ENCODE measurements around the gene ARSB.
"Not testable (repeated sequence)": the region's sequence is repeated elsewhere in the genome, so short reads cannot be mapped to it uniquely, and the experiment has no call there.

ARSB gene

GRCh38 chr5:78855026-78855425 lies 130.1 kb downstream of the ARSB start:
- Histone ChIP-seq H3K27ac (no peak overlapping the region), H3K36me3 (no peaks in the 10 kb centered on the region), H3K4me3 (ENCODE audit: low read depth, low read length) (no peak overlapping the region), H3K9me3 (ENCODE audit: severe bottlenecking) (no peaks in the 10 kb centered on the region), H3K27me3 (ENCODE audit: insufficient read depth, low read depth, severe bottlenecking) (no peaks in the 10 kb centered on the region)
- no peak for TF ChIP-seq CTCF (IDR thresholded peaks at IDR 0.05; ENCODE audit: low read depth, low read length)
- no peak for DNase-seq

GRCh38 chr5:78851891-78852290 lies 133.2 kb downstream of the ARSB start:
- H3K9me3 ChIP-seq (ENCODE audit: severe bottlenecking); H3K36me3 ChIP-seq; H3K27ac ChIP-seq; H3K4me3 ChIP-seq (ENCODE audit: low read depth, low read length); H3K27me3 ChIP-seq (ENCODE audit: insufficient read depth, low read depth, severe bottlenecking); DNase-seq: not testable (repeated sequence)

- Histone ChIP-seq H3K27ac (no peak overlapping the region), H3K27me3 (ENCODE audit: insufficient read depth, low read depth, severe bottlenecking) (no peaks in the 10 kb centered on the region), H3K9me3 (ENCODE audit: severe bottlenecking) (no peaks in the 10 kb centered on the region), H3K36me3 (no peaks in the 10 kb centered on the region), H3K4me3 (ENCODE audit: low read depth, low read length) (no peak overlapping the region)
- DNase-seq, result no peak
- no peak for TF ChIP-seq CTCF (IDR thresholded peaks at IDR 0.05; ENCODE audit: low read depth, low read length)
These were observed 139.6 kb downstream of the ARSB start for GRCh38 chr5:78845470-78845869.

- no peak overlapping the region for H3K4me3 ChIP-seq (ENCODE audit: low read depth, low read length)
- H3K9me3 ChIP-seq (ENCODE audit: severe bottlenecking), result no peaks in the 10 kb centered on the region
- H3K27me3 ChIP-seq (ENCODE audit: insufficient read depth, low read depth, severe bottlenecking), result no peaks in the 10 kb centered on the region
- H3K27ac ChIP-seq, result no peak overlapping the region
- no peaks in the 10 kb centered on the region for H3K36me3 ChIP-seq
- no peak for TF ChIP-seq CTCF (IDR thresholded peaks at IDR 0.05; ENCODE audit: low read depth, low read length)
- DNase-seq, result no peak
These were observed 141.7 kb downstream of the ARSB start for GRCh38 chr5:78843436-78843835.

- Histone ChIP-seq H3K4me3 (ENCODE audit: low read depth, low read length) (no peak overlapping the region), H3K27me3 (ENCODE audit: insufficient read depth, low read depth, severe bottlenecking) (no peaks in the 10 kb centered on the region), H3K36me3 (no peaks in the 10 kb centered on the region), H3K9me3 (ENCODE audit: severe bottlenecking) (no peaks in the 10 kb centered on the region), H3K27ac (no peak overlapping the region)
- no peak for TF ChIP-seq CTCF (IDR thresholded peaks at IDR 0.05; ENCODE audit: low read depth, low read length)
- no peak for DNase-seq
These were observed 143.3 kb downstream of the ARSB start for GRCh38 chr5:78841767-78842166.

GRCh38 chr5:78838753-78839152 lies 146.4 kb downstream of the ARSB start:
- Histone ChIP-seq H3K27ac (no peak overlapping the region), H3K27me3 (ENCODE audit: insufficient read depth, low read depth, severe bottlenecking) (no peaks in the 10 kb centered on the region), H3K36me3 (no peaks in the 10 kb centered on the region), H3K4me3 (ENCODE audit: low read depth, low read length) (no peak overlapping the region), H3K9me3 (ENCODE audit: severe bottlenecking) (no peaks in the 10 kb centered on the region)
- no peak for DNase-seq
- no peak for TF ChIP-seq CTCF (IDR thresholded peaks at IDR 0.05; ENCODE audit: low read depth, low read length)

Measured in WERI-Rb-1 (cell line).